HG03039 (cell line): ENCODE data around the gene UGT1A6.
"Not testable (repeated sequence)": the region's sequence is repeated elsewhere in the genome, so short reads cannot be mapped to it uniquely, and the experiment has no call there.

ENCODE experiments used
- ATAC-seq: cut with Tn5 transposase; IDR thresholded peaks from one replicate; pipeline ENCODE4 v1.9.1; 2021; ENCODE audit warnings: mild to moderate bottlenecking, moderate library complexity; ENCODE audit not compliant: unreplicated experiment

Gene UGT1A6

DNA sequence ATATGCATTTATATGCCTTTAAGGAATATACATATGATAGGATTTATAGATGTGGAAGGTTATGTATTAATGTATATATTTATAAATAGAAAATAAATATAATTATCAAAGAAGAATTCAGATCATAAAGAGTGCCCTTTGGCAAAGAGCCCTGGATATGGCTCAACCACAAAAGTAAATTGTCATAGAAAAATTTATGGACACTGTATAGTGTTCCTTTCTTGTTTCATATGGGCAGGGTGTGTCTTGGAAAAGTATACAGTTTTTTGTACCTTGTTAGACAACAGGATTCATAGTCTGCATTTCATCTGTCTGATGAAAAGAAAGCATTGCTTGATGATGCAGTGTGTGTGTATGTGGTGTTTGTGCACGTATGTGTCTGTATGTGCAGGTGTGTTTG is 8.1 kb upstream of the UGT1A6 start:
- no peak for ATAC-seq

DNA sequence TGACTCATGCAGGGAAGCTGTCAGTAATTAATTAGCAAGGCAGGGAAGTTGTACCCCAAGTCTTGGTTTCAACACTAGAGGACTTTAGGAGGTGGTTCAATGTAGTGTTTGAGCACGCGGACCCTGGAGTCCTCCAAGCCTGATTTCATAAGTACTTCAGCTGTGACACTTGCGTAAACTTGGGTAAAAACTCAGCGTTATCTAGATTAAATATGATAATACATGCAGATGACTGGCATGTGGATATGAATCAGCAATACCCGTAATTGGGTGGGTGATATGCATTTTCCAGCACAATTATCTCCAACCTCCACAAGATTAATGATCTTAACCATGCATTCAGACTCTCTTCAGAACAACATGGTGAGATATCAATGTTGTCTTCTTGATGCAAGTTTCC is 5.8 kb upstream of the UGT1A6 start:
- ATAC-seq, result no peak

DNA sequence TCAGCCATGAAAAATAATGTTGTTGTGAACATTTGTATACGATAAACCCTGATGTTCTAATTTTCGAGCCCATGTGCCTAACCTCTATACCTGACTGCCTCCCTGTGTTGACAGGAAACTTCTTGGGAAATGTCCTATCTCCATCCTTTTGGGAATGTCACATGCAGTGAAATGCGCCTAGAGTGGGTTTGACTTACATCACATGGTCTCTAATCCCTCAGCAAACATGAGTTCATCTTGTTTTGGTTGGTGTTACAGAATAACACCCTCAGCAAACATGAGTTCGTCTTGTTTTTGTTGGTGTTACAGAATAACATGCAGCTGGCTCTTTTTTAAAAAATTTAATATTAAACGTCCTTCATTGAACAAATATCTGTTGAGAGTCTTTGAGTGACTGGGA is 4.3 kb upstream of the UGT1A6 start:
- no peak for ATAC-seq

DNA sequence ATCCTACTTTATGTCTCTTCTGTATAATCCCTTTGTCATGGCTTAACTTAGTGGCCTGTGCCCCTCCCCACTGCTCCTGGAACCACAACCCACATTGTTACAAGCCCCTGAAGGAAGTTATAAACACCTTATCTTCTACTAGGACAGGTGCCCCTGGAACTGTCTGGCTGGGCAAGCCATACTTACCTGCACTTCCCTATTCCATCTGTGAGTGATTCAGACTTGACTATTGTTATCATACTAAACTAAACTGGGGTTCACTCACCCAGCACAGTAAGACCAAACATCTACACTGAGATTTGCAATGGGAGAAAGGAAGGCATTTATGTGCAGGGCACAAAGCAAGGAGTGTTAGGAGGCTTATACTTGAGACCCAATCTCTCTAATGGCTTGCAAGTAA is 3.7 kb upstream of the UGT1A6 start:
- no peak for ATAC-seq

DNA sequence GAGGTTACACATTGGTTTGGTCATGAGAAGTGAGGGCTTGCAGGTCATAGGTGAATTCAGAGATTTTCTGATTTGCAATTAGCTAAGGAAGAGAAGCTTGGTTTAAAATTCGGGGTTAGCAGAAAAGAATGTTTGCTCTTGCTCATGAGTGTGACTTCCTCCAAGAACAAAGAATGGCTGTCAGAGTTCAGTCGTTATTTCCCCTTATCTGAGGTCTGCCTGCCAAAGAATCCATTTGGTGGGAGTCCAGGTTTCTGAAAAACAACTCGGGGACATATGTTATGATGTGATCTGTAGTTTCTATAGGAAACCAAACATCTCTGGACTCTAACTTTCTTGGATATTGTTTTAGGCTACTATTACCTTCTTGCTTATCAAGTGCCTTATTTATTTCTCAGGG is 3.2 kb upstream of the UGT1A6 start:
- ATAC-seq, result no peak

DNA sequence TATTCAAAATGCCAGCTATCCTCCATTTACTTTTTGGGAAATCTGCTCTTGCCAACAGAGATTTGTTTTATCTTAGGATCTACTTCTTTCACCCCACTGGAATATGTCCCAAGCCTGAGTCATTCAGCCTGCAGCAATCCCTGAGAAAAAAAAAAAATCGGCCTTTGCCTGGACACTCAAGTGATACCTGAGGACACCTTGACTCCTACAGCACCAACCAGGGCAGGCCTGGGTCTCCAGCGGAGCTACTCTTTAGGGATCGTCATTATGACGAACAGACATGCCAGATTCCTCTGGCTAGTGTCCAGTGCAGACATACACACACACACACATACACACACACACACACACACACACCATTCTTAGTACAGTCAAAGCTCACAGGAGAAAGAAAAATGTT is 2.2 kb upstream of the UGT1A6 start:
- ATAC-seq, result no peak

DNA sequence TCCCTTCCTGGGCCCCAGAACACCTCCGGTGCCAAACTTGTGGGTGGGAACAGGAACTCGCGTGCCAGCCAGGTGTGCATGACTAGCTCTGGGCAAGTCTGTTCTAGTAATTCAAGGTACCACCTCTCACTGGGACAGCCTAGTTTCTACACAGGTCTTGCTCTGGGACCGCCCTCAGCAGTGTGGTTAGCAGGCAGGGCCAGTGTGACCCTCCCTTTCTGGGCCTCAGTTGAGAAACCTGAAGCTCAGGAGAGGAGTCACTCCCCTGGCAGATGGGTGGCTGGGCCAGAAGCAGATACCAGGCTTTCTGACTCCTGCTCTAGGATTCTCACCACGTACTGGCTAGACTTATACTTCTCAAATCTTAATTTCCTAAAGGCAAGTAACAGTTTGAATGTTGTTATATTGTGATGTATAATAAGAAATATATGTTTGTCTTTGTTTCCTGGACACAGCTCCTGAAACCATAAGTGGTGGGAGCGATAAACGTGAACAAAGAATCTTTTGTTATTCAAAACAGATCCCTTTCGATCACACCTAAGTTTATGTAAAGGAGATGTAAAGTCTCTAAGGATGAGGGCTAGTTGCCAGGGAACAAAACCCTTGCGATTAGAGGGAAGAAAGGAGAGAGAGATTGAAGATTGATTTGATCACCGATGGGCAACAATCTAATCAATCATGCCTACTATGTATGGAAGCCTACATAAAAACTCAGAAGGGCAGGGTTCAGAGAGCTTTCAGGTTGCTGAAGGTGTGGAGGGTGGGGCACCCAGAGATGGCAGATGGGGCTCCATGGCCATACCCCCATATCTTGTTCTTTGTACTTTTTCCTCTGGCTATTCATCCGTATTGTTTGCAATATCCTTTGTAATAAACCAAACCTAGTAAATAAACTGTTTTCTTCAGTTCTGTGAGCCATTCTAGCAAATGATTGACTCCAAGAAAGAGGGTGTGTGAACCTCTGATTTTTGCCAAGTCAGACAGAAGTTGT is 952 bp upstream of the UGT1A6 start:
- no peak for ATAC-seq

DNA sequence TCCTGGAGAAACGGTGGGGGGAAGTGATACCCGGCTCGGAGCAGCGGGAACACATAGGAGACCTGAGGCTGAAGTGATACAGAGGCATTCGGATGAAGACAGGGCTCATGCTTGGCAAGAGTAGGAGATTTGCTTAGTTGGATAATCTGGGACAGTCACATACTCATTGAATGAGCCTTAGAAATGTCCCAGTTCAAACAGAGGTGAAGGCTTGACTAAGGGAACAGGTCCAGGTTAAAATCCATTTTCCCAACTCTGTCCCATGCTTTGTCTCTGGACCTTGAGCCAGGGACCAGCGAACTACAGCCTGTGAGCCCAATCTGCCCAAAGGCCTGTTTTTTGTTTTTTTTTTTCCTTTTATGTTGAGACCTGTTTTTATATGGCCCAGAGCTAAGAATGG is 1.3 kb downstream of the UGT1A6 start:
- no peak for ATAC-seq

DNA sequence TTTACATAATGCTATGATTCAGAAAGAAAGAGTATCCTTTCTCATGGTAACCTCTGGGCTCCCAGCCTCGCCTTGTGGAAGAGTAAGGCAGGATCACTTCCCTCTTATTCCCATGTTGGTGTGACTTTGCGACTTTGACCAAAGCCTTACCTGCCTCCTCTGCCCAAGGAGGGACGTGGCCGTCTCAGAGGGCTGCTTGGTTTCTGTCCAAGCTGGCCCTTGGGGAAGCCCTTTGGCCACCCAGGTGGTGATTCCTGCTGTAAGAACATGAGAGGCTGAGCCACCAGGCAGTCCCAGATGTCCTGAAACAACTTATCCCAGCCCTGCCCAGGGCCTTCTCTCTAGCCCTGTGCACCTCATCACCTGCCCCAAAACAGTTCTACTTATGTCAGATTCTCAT is 6.0 kb downstream of the UGT1A6 start:
- no peak for ATAC-seq

DNA sequence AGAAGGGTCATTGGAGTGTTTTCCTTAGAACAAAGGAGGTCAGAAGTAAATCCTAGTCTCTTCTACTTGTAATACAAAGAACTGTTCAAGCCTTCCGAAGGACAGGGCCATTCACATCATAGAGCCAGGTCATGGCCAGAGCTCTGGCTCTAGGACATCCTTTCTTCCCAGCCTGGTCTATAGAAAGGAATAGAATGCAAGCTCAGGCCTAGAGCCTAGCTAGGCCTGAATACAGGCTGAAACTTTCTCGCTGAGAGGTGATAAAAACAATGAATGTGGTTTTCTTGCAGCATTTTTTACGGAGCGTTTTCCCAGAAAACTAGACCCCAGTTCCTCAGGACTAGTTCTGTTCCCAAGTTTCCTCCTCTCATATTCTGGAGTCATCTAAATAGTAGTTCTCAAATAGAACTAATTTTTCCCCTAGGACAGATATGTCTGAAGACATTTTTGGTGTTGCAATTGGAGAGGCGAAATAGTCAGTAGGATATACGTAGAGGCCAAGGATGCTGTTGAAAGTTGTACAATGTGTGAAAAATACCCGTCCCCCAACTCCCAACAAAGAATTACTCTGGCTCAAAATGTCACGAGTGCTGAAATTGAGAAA is 6.8 kb downstream of the UGT1A6 start:
- ATAC-seq, result no peak

DNA sequence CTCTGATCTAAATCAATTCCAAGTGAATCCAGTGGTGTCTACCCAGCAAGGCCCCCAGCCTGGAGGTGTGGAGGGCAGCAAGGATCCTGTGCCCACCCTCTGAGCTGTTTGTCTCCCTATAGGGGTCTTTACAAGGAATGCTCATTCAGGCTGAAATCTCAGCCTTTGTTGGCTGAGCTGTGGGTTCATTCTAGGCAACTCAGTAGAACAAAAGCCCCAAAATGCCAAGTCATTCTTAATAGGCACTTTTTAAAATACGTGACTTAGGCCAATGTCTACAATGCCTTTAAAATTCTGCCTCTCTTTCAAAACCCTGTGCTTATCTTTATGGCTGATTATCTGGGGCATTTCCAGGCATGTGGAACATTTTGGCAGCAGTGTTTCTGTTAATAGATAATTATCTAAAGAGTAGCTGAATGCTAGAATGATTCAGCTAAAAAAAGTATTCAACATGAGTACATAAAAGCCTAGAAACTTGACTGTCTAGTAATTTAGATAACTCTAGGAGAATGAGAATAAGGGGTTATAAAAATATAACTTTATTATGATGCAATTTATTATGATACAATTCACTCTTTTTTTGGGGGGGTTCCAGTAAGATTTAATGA is 7.4 kb downstream of the UGT1A6 start:
- no peak for ATAC-seq

DNA sequence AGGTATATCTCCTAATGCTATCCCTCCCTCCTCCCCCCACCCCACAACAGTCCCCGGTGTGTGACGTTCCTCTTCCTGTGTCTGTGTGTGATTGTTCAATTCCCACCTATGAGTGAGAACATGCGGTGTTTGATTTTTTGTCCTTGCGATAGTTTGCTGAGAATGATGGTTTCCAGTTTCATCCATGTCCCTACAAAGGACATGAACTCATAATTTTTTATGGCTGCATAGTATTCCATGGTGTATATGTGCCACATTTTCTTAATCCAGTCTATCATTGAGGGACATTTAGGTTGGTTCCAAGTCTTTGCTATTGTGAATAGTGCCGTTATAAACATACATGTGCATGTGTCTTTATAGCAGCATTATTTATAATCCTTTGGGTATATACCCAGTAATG is 8.2 kb downstream of the UGT1A6 start:
- ATAC-seq, result not testable (repeated sequence)

DNA sequence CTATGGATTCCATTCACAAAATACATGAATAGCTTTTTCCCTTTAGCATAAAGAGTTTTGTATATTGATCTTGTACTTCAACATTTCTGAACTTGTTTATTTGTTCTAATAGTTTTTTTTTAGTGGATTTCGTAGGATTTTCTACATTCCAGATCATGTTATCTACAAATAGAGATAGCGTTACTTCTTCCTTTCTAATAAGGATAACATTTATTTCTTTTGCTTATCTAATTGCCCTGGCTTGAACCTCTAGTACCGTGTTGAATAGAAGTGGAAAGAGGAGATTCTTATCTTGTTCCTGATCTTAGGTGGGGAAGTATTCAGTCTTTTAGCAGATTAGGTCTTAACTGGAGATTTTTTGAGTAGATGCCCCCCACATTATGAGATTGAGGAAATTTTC is 9.5 kb downstream of the UGT1A6 start:
- no peak for ATAC-seq

DNA sequence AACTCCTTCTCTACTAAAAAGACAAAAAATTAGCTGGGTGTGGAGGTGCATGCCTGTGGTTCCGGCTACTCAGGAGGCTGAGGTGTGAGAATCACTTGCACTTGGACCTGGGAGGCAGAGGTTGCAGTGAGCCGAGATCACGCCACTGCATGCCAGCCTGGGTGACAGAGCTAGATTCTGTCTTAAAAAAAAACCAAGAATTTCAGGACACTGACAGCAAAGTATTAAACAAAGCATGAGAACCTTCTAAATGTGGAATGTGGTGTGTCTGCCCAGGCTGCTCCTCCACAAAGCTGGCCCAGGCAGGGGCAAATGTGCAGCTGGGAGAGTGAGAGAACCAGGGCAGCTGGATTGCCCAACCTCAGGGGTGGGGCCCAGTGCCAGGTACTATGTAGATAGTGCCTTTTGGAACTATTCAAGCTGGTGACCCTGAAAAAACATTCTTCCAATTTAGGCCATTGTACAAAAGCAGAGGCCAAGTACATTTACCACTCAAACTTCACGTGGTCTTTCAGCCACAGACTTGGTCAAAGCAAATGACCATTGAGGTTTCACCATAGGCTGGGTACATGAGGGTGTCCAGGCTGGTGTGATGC is 13.3 kb downstream of the UGT1A6 start:
- no peak for ATAC-seq

DNA sequence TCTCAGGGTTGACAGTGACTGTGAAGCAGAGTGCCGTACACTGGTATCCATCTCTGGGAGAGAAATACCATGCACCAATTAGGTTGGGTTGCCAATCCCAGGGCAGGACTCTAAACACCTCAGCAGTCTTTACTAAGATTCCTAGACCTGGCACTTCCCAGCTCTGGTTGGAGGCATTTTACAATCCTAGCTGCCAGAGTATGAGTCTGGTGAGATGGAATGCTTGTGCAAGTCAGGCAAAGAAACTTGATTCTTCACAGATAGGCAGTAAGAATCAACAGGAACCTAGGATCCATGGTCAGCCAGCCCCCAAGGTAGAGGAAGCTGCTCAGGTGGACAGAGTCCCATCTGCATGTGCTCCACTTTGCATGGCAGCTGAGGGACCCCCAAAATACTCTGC is 14.0 kb downstream of the UGT1A6 start:
- ATAC-seq, result no peak

DNA sequence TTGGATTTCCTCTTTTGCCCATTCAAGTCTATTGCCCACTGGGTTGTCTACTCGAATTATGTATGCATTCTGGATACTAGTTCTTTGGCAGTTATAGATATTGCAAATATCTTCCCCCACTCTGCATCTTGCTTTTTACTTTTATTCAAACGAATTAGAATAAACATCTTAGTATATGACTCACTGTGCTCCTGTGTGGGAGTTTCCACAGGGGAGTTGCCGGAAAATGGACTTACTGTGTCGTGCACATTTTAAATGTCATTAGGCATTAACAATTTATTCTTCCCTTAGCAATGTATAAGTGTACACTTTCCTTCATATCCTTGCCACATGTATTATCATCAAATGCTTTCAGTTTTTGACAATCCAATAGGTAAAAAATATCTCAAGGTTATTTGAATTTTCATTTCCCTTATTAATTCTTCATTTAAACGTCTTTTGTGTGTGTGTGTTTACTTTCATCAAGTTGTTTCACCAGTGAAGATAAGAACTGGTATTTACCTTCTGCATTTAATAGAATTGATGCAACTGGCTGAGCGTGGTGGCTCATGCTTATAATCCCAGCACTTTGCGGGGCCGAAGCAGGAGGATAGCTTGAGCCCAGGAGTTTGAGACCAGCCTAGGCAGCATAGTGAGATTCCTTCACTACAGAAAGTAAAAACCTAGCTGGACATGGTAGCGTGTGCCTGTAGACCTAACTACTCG is 15.4 kb downstream of the UGT1A6 start:
- ATAC-seq, result no peak

DNA sequence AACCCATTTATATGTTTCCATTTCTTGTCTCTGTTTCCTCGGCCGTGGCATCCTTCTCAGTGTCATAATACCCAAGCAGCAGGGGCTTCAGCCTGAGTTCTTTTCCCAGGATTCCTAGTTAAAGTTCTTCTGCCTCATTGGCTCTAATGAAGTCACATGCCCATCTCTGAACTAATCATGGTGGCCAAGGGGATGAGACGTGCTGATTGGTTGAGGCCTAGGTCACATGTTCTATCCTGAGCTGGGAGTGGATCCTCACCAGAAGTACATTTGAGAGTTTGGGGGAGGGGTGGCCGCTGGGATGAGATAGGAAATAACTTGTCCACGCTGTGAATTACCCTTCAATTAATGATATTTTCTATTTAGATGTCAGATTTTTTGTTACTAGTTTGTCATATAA is 16.3 kb downstream of the UGT1A6 start:
- ATAC-seq, result no peak

DNA sequence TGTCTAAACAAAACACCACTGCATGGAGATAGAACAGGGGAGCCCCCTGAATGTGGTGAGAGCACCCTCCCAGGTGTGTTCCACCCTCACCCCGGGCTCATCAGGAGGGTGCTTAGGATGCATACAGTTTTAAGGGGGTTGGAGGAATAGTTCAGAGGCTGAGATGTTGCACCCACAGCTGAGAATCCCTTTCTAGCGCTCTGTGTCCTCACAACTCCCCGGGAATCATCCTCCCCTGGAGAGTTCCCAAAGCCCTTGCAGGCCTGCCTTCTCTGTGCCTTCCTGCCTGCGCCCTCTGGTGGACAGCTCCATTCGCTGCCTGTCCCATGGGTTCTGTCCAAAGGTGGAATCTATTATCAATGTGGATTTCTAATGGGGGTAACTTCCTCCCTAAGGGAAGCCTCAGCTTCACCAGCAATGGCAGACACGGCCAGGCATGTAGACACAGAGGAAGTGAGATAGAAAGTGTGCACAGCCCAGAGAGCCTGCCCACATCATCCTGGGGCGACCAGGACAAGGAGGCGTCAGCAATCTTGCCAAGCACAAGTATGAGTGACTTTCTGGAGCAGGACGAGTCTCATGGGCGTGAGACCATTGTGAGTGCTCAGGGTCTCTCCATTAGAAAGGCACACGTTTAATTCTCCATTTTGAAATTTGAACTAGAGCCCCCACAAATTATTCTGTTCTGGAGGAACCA is 18.8 kb downstream of the UGT1A6 start:
- no peak for ATAC-seq

DNA sequence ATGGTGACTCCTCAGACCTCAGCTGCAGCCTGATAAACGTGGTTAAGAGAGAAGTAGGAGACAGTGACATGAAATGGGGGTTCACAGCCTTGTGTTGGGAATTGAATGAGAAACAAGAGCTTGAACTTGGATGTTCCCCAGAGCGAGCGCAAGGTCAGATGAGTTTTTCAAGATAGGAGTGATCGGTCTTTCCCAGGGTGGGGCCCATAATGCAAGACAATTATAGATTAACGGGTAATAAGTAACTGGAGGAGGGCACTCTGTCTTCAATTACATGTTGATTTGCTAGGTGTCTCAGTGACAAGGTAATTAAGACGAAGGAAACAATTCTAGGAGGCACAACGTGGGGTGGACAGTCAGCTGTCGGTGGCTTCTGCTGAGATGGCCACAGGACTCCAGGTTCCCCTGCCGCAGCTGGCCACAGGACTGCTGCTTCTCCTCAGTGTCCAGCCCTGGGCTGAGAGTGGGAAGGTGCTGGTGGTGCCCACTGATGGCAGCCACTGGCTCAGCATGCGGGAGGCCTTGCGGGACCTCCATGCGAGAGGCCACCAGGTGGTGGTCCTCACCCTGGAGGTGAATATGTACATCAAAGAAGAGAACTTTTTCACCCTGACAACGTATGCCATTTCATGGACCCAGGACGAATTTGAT is 20.0 kb downstream of the UGT1A6 start, which contains the start of gene UGT1A5:
Gene UGT1A5, plus strand, starts transcription at position 297 of the 651 bp plus-strand sequence. Its CDS starts 85 bp downstream, at position 382.
- no peak for ATAC-seq

DNA sequence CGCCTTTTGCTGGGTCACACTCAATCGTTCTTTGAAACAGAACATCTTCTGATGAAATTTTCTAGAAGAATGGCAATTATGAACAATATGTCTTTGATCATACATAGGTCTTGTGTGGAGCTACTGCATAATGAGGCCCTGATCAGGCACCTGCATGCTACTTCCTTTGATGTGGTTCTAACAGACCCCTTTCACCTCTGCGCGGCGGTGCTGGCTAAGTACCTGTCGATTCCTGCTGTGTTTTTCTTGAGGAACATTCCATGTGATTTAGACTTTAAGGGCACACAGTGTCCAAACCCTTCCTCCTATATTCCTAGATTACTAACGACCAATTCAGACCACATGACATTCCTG is 20.5 kb downstream of the UGT1A6 start:
- no peak for ATAC-seq
